ENCODE results near the gene FSTL1.
"Not testable (repeated sequence)": the region's sequence is repeated elsewhere in the genome, so short reads cannot be mapped to it uniquely, and the experiment has no call there.

The FSTL1 gene

GRCh38 chr3:120416868-120417267, 33.9 kb downstream of the FSTL1 start:
- no peak for DNase-seq

GRCh38 chr3:120415756-120416155, 35.0 kb downstream of the FSTL1 start:
- DNase-seq = no peak

- DNase-seq = no peak
Observed at GRCh38 chr3:120410541-120410940, 40.3 kb downstream of the FSTL1 start.

- DNase-seq = no peak
Observed at GRCh38 chr3:120410116-120410515, 40.7 kb downstream of the FSTL1 start.

- no peak for DNase-seq
Observed at GRCh38 chr3:120407508-120408287, 43.1 kb downstream of the FSTL1 start.

- no peak for DNase-seq
Observed at GRCh38 chr3:120404876-120405275, 45.9 kb downstream of the FSTL1 start.

GRCh38 chr3:120402257-120402656, 48.5 kb downstream of the FSTL1 start:
- DNase-seq = no peak

GRCh38 chr3:120399372-120399771, 51.4 kb downstream of the FSTL1 start:
- no peak for DNase-seq

GRCh38 chr3:120396469-120396868, 54.3 kb downstream of the FSTL1 start:
- DNase-seq = no peak

GRCh38 chr3:120394347-120394746, 56.4 kb downstream of the FSTL1 start:
- no peak for DNase-seq

- DNase-seq = no peak
Observed at GRCh38 chr3:120393761-120394160, 57.0 kb downstream of the FSTL1 start.

- DNase-seq = no peak
Observed at GRCh38 chr3:120393243-120393642, 57.5 kb downstream of the FSTL1 start.

- DNase-seq = no peak
Observed at GRCh38 chr3:120382941-120383447, 67.8 kb downstream of the FSTL1 start.

- DNase-seq = no peak
Observed at GRCh38 chr3:120381503-120381902, 69.3 kb downstream of the FSTL1 start.

GRCh38 chr3:120377948-120378347, 72.8 kb downstream of the FSTL1 start:
- not testable (repeated sequence) for DNase-seq

GRCh38 chr3:120370463-120370862, 80.3 kb downstream of the FSTL1 start:
- no peak for DNase-seq

- DNase-seq = no peak
Observed at GRCh38 chr3:120369037-120369467, 81.7 kb downstream of the FSTL1 start.

GRCh38 chr3:120368172-120368571, 82.6 kb downstream of the FSTL1 start:
- no peak for DNase-seq

- no peak for DNase-seq
Observed at GRCh38 chr3:120364821-120365220, 86.0 kb downstream of the FSTL1 start.

GRCh38 chr3:120364101-120364500, 86.7 kb downstream of the FSTL1 start:
- DNase-seq = no peak

- DNase-seq = no peak
Observed at GRCh38 chr3:120357807-120358206, 93.0 kb downstream of the FSTL1 start.

- DNase-seq = no peak
Observed at GRCh38 chr3:120355486-120355885, 95.3 kb downstream of the FSTL1 start.

- DNase-seq = no peak
Observed at GRCh38 chr3:120353463-120353862, 97.3 kb downstream of the FSTL1 start.

GRCh38 chr3:120352017-120352416, 98.8 kb downstream of the FSTL1 start:
- DNase-seq = no peak

GRCh38 chr3:120350401-120350941, 100.3 kb downstream of the FSTL1 start:
- no peak for DNase-seq
